A549 (cell line): Measurements from ENCODE around the gene COBL. TPM values are rescaled to one million over a fixed set of nuclear protein-coding genes. Genes with fewer than 3 reads are reported as not detected.

Experiments used
- ATAC-seq, 2 experiments: fragments of 200-7000 bp in 1 of 2; fragments of >200 bp in 1 of 2; cut with Nextera tagmentation in 1 of 2; cut with Tn5 transposase in 1 of 2; 3 replicates each; pipeline versions ENCODE4 v1.8.0 to v1.9.1; 2018 to 2020; ENCODE audit warnings: mild to moderate bottlenecking in 1 of 2, moderate library complexity in 1 of 2
- CTCF ChIA-PET: fragments of 300-600 bp; sonication (Branson Sonifier 250); formaldehyde crosslinking; extraction: SDS; loops from one replicate; lab custom pipeline; 2021; ENCODE audit warnings: antibody characterized with exemption, inconsistent platforms; lab: Yijun Ruan, JAX
- POLR2A ChIA-PET: fragments of 350-600 bp; formaldehyde crosslinking; extraction: SDS; loops from one replicate; lab custom pipeline; 2021; ENCODE audit warnings: antibody characterized with exemption, inconsistent platforms; lab: Yijun Ruan, JAX
- DNase-seq, 2 experiments: peaks; one replicate each; pipeline versions ENCODE4 v3.0.0 to v3.0.0-alpha.2; 2011 to 2016; ENCODE audit warnings: low read depth in 1 of 2, low spot score in 1 of 2
- FAIRE-seq: peaks from 2 replicates; lab custom pipeline; 2011; peaks lifted over from hg19 to GRCh38; lab: Jason Lieb, UNC
- H3K27ac ChIP-seq, 2 experiments: fragments of >200 bp; sonication (Bioruptor Twin); formaldehyde crosslinking; 3 replicates each; pipeline ENCODE4 v1.5.1; 2016 to 2017
- H3K4me1 ChIP-seq: fragments of >200 bp; sonication (Bioruptor Twin); formaldehyde crosslinking; 3 replicates; pipeline ENCODE4 v1.6.1; 2016
- H3K4me2 ChIP-seq: fragments of >200 bp; sonication (Bioruptor Twin); formaldehyde crosslinking; 3 replicates; pipeline ENCODE4 v1.6.1; 2016
- H3K4me3 ChIP-seq: fragments of >200 bp; sonication (Bioruptor Twin); formaldehyde crosslinking; 3 replicates; pipeline ENCODE4 v1.5.1; 2016
- H3K9me3 ChIP-seq: fragments of >200 bp; sonication (Bioruptor Twin); formaldehyde crosslinking; 3 replicates; pipeline ENCODE4 v1.6.1; 2016
- CBX2 ChIP-seq: fragments of 200-600 bp; sonication (generic); IDR thresholded peaks from 2 replicates; pipeline ENCODE4 v1.6.1; 2016; ENCODE audit warnings: low read depth, mild to moderate bottlenecking, borderline replicate concordance
- CBX8 ChIP-seq: fragments of 200-600 bp; sonication (generic); IDR thresholded peaks from 2 replicates; pipeline ENCODE4 v1.6.1; 2016
- CHD4 ChIP-seq: fragments of 200-600 bp; sonication (generic); IDR thresholded peaks from 2 replicates; pipeline ENCODE4 v1.6.1; 2016; ENCODE audit warnings: antibody characterized with exemption, mild to moderate bottlenecking, borderline replicate concordance
- EP300 ChIP-seq, 2 experiments: fragments of >200 bp; sonication (Bioruptor Twin); formaldehyde crosslinking; IDR thresholded peaks; 2 replicates in 1 of 2; 3 replicates in 1 of 2; pipeline ENCODE4 v1.6.1; 2016 to 2017
- HEYL ChIP-seq: fragments of 250-450 bp; sonication (Bioruptor Pico); IDR thresholded peaks from 2 replicates; pipeline ENCODE4 v1.8.0; 2021; ENCODE audit warnings: mild to moderate bottlenecking, moderate library complexity
- JUN ChIP-seq, 2 experiments: fragments of >200 bp; sonication (Bioruptor Twin); formaldehyde crosslinking; IDR thresholded peaks; 2 replicates in 1 of 2; 3 replicates in 1 of 2; pipeline ENCODE4 v1.6.1; 2016 to 2017
- KDM1A ChIP-seq: fragments of 200-600 bp; sonication (generic); IDR thresholded peaks from 2 replicates; pipeline ENCODE4 v1.6.1; 2016; ENCODE audit warnings: low read depth, mild to moderate bottlenecking
- MAFK ChIP-seq: fragments of 450-650 bp; IDR thresholded peaks from 2 replicates; pipeline ENCODE4 v1.6.1; 2014; ENCODE audit not compliant: partially characterized antibody
- MAZ ChIP-seq: fragments of 150-350 bp; IDR thresholded peaks from 2 replicates; pipeline ENCODE4 v1.6.1; 2014; ENCODE audit warnings: antibody characterized with exemption, low read depth, low read length, borderline replicate concordance
- MYC ChIP-seq: IDR thresholded peaks from 2 replicates; pipeline ENCODE4 v1.6.1; 2012; ENCODE audit warnings: mild to moderate bottlenecking, inconsistent platforms, low read length, improper control_type of control experiment, borderline replicate concordance
- NFE2L2 ChIP-seq: fragments of 150-350 bp; conservative IDR thresholded peaks from 2 replicates; pipeline ENCODE4 v1.6.1; 2014; ENCODE audit warnings: low read length
- NPAS2 ChIP-seq: fragments of 250-450 bp; sonication (Bioruptor Pico); IDR thresholded peaks from 2 replicates; pipeline ENCODE4 v1.8.0; 2022; ENCODE audit warnings: mild to moderate bottlenecking, moderate library complexity, borderline replicate concordance
- PHF8 ChIP-seq: fragments of 200-600 bp; sonication (generic); IDR thresholded peaks from 2 replicates; pipeline ENCODE4 v1.6.1; 2016; ENCODE audit warnings: low read depth, mild to moderate bottlenecking, antibody characterized with exemption, moderate library complexity, borderline replicate concordance
- POLR2A ChIP-seq: IDR thresholded peaks from 2 replicates; pipeline ENCODE4 v1.6.1; 2012; ENCODE audit warnings: mild to moderate bottlenecking, low read length
- RAD21 ChIP-seq, 2 experiments: fragments of >200 bp in 1 of 2; sonication (Bioruptor Twin) in 1 of 2; formaldehyde crosslinking in 1 of 2; IDR thresholded peaks in 1 of 2; conservative IDR thresholded peaks in 1 of 2; 2 replicates in 1 of 2; 3 replicates in 1 of 2; pipeline ENCODE4 v1.6.1; 2012 to 2018; ENCODE audit warnings: inconsistent platforms in 1 of 2
- TFCP2L1 ChIP-seq: fragments of 250-450 bp; sonication (Bioruptor Pico); IDR thresholded peaks from 2 replicates; pipeline ENCODE4 v1.5.0; 2021; ENCODE audit warnings: mild to moderate bottlenecking
- WGBS: methylation state at CpG from one replicate; pipeline ENCODE4 v1.1.6; 2017; ENCODE audit errors: missing lambda C conversion rate; 5-methylcytosine and 5-hydroxymethylcytosine counted together
- polyA plus RNA-seq, 4 experiments: library from polyadenylated mRNA; depleted of rRNA in 3 of 4; stranded (reverse); fragments of >200 nt; fragmentation: RNase III in 1 of 4; extraction: RNeasy Plus Mini Kit Qiagen cat#74134 plus additional on column Dnase treatment in 1 of 4; gene quantifications; 2 replicates in 3 of 4; 3 replicates in 1 of 4; pipeline ENCODE4 v1.2.3, GENCODE V29; 2011 to 2017
- TF ChIP-seq, protein P1 (sequence below): fragments of >200 bp; sonication (Bioruptor Twin); formaldehyde crosslinking; IDR thresholded peaks from 2 replicates; pipeline ENCODE4 v1.6.1; 2016
- TF ChIP-seq, protein P2 (sequence below): fragments of 250-450 bp; sonication (Bioruptor Pico); IDR thresholded peaks from 2 replicates; pipeline ENCODE4 v1.5.0; 2020; ENCODE audit warnings: low read depth, mild to moderate bottlenecking, moderate library complexity
- TF ChIP-seq, protein P3 (sequence below): fragments of 150-350 bp; IDR thresholded peaks from 2 replicates; pipeline ENCODE4 v1.6.1; 2014; ENCODE audit warnings: low read depth, mild to moderate bottlenecking, low read length
- TF ChIP-seq, protein P4 (sequence below): fragments of 200-600 bp; sonication (generic); IDR thresholded peaks from 2 replicates; pipeline ENCODE4 v1.6.1; 2016; ENCODE audit warnings: antibody characterized with exemption, mild to moderate bottlenecking, moderate library complexity
- TF ChIP-seq, protein P5 (sequence below): fragments of 450-650 bp; IDR thresholded peaks from 2 replicates; pipeline ENCODE4 v1.6.1; 2014; ENCODE audit warnings: antibody characterized with exemption

Gene COBL
- polyA plus RNA-seq, 2 of the 4 experiments (the other 2 are of a cell fraction): 1.5 to 7.4 TPM

DNA sequence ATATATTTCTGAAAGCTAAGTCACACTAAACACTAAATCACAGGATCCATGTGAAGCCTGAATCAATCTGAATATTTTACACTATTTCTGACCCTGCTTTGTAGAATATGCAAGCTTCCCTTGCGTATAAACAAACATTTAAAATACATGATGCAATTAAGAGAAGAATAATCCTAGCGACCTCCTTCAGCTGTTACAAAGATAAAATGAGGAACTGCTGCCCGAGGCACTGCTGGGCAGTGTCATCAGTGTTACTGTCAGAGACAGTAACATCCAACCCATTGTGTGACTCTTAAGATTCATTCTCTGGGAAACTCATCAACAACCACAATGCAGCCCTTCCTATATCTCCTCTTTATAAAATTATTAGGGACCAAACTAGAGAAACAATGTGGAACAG, 61.6 kb downstream of the COBL start:
- 72% methylated on average over 3 of the region's 3 CpGs for WGBS
- 0 out of 3 replicates have a peak, but pooled peaks cover 2% of the 10 kb centered on the region for H3K4me1 ChIP-seq
- DNase-seq (no peak), ATAC-seq (no peak), FAIRE-seq (no peak)
- no peak overlapping the region for H3K4me2 ChIP-seq
- H3K9me3 ChIP-seq: no peaks in the 10 kb centered on the region
- TF ChIP-seq CBX2 (no peak), EP300 (IDR thresholded peaks at IDR 0.05) (no peak), HEYL (CRISPR knock-in tag) (no peak), KDM1A (no peak), CHD4 (no peak), NFE2L2 (no peak), NPAS2 (CRISPR knock-in tag) (no peak), POLR2A (no peak), MYC (no peak), MAZ (no peak), RAD21 (conservative IDR thresholded peaks at IDR 0.05 in 1 of 2, IDR thresholded peaks at IDR 0.05 in 1 of 2) (no peak), CBX8 (no peak), TFCP2L1 (CRISPR knock-in tag) (no peak), JUN (IDR thresholded peaks at IDR 0.05) (no peak), MAFK (no peak)
- TF ChIP-seq, protein P1, sequence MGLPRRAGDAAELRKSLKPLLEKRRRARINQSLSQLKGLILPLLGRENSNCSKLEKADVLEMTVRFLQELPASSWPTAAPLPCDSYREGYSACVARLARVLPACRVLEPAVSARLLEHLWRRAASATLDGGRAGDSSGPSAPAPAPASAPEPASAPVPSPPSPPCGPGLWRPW: no peak
- TF ChIP-seq, protein P2, sequence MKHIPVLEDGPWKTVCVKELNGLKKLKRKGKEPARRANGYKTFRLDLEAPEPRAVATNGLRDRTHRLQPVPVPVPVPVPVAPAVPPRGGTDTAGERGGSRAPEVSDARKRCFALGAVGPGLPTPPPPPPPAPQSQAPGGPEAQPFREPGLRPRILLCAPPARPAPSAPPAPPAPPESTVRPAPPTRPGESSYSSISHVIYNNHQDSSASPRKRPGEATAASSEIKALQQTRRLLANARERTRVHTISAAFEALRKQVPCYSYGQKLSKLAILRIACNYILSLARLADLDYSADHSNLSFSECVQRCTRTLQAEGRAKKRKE (CRISPR knock-in tag): no peak
- TF ChIP-seq, protein P3, sequence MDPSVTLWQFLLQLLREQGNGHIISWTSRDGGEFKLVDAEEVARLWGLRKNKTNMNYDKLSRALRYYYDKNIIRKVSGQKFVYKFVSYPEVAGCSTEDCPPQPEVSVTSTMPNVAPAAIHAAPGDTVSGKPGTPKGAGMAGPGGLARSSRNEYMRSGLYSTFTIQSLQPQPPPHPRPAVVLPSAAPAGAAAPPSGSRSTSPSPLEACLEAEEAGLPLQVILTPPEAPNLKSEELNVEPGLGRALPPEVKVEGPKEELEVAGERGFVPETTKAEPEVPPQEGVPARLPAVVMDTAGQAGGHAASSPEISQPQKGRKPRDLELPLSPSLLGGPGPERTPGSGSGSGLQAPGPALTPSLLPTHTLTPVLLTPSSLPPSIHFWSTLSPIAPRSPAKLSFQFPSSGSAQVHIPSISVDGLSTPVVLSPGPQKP: no peak
- TF ChIP-seq, protein P4, sequence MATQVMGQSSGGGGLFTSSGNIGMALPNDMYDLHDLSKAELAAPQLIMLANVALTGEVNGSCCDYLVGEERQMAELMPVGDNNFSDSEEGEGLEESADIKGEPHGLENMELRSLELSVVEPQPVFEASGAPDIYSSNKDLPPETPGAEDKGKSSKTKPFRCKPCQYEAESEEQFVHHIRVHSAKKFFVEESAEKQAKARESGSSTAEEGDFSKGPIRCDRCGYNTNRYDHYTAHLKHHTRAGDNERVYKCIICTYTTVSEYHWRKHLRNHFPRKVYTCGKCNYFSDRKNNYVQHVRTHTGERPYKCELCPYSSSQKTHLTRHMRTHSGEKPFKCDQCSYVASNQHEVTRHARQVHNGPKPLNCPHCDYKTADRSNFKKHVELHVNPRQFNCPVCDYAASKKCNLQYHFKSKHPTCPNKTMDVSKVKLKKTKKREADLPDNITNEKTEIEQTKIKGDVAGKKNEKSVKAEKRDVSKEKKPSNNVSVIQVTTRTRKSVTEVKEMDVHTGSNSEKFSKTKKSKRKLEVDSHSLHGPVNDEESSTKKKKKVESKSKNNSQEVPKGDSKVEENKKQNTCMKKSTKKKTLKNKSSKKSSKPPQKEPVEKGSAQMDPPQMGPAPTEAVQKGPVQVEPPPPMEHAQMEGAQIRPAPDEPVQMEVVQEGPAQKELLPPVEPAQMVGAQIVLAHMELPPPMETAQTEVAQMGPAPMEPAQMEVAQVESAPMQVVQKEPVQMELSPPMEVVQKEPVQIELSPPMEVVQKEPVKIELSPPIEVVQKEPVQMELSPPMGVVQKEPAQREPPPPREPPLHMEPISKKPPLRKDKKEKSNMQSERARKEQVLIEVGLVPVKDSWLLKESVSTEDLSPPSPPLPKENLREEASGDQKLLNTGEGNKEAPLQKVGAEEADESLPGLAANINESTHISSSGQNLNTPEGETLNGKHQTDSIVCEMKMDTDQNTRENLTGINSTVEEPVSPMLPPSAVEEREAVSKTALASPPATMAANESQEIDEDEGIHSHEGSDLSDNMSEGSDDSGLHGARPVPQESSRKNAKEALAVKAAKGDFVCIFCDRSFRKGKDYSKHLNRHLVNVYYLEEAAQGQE: no peak
- TF ChIP-seq, protein P5, sequence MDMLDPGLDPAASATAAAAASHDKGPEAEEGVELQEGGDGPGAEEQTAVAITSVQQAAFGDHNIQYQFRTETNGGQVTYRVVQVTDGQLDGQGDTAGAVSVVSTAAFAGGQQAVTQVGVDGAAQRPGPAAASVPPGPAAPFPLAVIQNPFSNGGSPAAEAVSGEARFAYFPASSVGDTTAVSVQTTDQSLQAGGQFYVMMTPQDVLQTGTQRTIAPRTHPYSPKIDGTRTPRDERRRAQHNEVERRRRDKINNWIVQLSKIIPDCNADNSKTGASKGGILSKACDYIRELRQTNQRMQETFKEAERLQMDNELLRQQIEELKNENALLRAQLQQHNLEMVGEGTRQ: no peak
- no peak overlapping the region for H3K27ac ChIP-seq
- ChIA-PET POLR2A (no interaction called here), CTCF (no interaction called here)
- H3K4me3 ChIP-seq: no peak overlapping the region

DNA sequence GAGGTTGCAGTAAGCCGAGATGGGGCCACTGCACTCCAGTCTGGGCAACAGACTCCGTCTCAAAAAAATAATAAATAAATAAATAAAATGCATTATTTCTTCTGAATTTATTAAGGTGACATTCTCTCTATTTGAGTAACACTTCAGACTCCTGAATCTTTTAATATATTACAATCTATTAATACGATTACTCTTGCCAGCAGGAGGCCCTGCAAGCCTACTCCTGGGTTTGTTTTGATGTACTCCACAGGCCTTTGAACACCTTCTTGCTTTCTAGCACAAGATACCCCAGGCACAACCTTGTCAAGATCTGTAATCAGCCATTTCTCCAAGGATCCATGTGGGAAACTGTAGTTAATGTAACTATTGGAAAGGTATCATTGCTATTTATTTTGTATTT, 63.5 kb downstream of the COBL start:
- POLR2A ChIA-PET: no interaction called here
- no peak overlapping the region for H3K4me2 ChIP-seq
- FAIRE-seq (no peak), DNase-seq (peak in 1 of 2 experiments; percentile 10), ATAC-seq (no peak)
- 0 out of 3 replicates have a peak, but pooled peaks cover 2% of the 10 kb centered on the region for H3K4me1 ChIP-seq
- TF ChIP-seq PHF8 (no peak), RAD21 (conservative IDR thresholded peaks at IDR 0.05 in 1 of 2, IDR thresholded peaks at IDR 0.05 in 1 of 2) (peak; percentile 33 to 55; a peak in 3 of 5 replicates)
- no peak overlapping the region for H3K4me3 ChIP-seq
- no peaks in the 10 kb centered on the region for H3K9me3 ChIP-seq
- WGBS: 70% methylated on average over 3 of the region's 3 CpGs
- CTCF ChIA-PET: no interaction called here
- H3K27ac ChIP-seq: no peak overlapping the region
